ENCODE results near the gene INHBA. TPM values are rescaled to one million over a fixed set of nuclear protein-coding genes. Genes with fewer than 3 reads are reported as not detected.

INHBA gene
- total RNA-seq, 1 experiment from 2014 or later: 0.28 TPM

- Histone ChIP-seq H3K4me3 (ENCODE audit: low read depth in 2 of 2, low read length in 2 of 2) (no peak overlapping the region), H3K9me3 (ENCODE audit: control insufficient read depth, insufficient read depth, low read depth, low read length) (no peaks in the 10 kb centered on the region), H3K27ac (ENCODE audit: low read length) (no peak overlapping the region), H3K4me1 (ENCODE audit: control insufficient read depth, insufficient read depth, low read length) (no peaks in the 10 kb centered on the region), H3K36me3 (ENCODE audit: control insufficient read depth, insufficient read depth, low read length) (no peaks in the 10 kb centered on the region), H3K27me3 (ENCODE audit: control insufficient read depth, insufficient read depth, low read length) (peaks cover 3% of the 10 kb centered on the region; the same call in 1 of the 2 replicates)
- intact Hi-C loops (cut with micrococcal nuclease; ENCODE audit: unreplicated experiment) (loop anchor here (5.0 to 10.0 kb wide), 2 partner anchors 1406 to 1498 kb away; no protein-coding TSS in a partner anchor), in situ Hi-C loops (cut with HindIII; ENCODE audit: low pct_unique_long_range_greater_than_20kb, low sequenced_read_pairs) (no loop called here)
- BruUV-seq (replicated peaks): no TSS peak
- TF ChIP-seq SIN3A (IDR thresholded peaks at IDR 0.05; ENCODE audit: borderline replicate concordance, insufficient read depth, low read depth, low read length): no peak
- no peak for TF ChIP-seq CTCF (IDR thresholded peaks at IDR 0.05)
- TF ChIP-seq REST (IDR thresholded peaks at IDR 0.05; ENCODE audit: insufficient read depth in 1 of 2, low read depth in 2 of 2, low read length in 1 of 2): no peak
- no peak for TF ChIP-seq POLR2AphosphoS5 (IDR thresholded peaks at IDR 0.05; ENCODE audit: low read depth, low read length)
- no peak for TF ChIP-seq TCF7L2 (IDR thresholded peaks at IDR 0.05; ENCODE audit: low read depth, low read length)
- ATAC-seq (no peak), DNase-seq (ENCODE audit: low read depth, low spot score) (no peak)
- POLR2A ChIA-PET: no interaction called here
- CTCF ChIA-PET: no interaction called here
Measured at GRCh38 chr7:41732843-41733306, 30.0 kb upstream of the INHBA start.

GRCh38 chr7:41732436-41732785, 29.5 kb upstream of the INHBA start:
- in situ Hi-C loops (cut with HindIII; ENCODE audit: low pct_unique_long_range_greater_than_20kb, low sequenced_read_pairs) (no loop called here), intact Hi-C loops (cut with micrococcal nuclease; ENCODE audit: unreplicated experiment) (loop anchor here (5.0 to 10.0 kb wide), 2 partner anchors 1405 to 1498 kb away; no protein-coding TSS in a partner anchor)
- ChIA-PET POLR2A (no interaction called here), CTCF (interaction anchor here (0.7 kb wide), 1 partner anchor 27 kb away, joined by 3 read pairs; no protein-coding TSS in a partner anchor)
- Histone ChIP-seq H3K9me3 (ENCODE audit: control insufficient read depth, insufficient read depth, low read depth, low read length) (no peaks in the 10 kb centered on the region), H3K27ac (ENCODE audit: low read length) (no peak overlapping the region), H3K4me1 (ENCODE audit: control insufficient read depth, insufficient read depth, low read length) (no peaks in the 10 kb centered on the region), H3K4me3 (ENCODE audit: low read depth in 2 of 2, low read length in 2 of 2) (no peak overlapping the region), H3K36me3 (ENCODE audit: control insufficient read depth, insufficient read depth, low read length) (no peaks in the 10 kb centered on the region), H3K27me3 (ENCODE audit: control insufficient read depth, insufficient read depth, low read length) (peaks cover 3% of the 10 kb centered on the region; the same call in 1 of the 2 replicates)
- BruUV-seq (replicated peaks): no TSS peak
- ATAC-seq (no peak), DNase-seq (ENCODE audit: low read depth, low spot score) (no peak)
- TF ChIP-seq TCF7L2 (IDR thresholded peaks at IDR 0.05; ENCODE audit: low read depth, low read length) (no peak), CTCF (IDR thresholded peaks at IDR 0.05) (peak; percentile 34; the same call in 1 of the 2 replicates), POLR2AphosphoS5 (IDR thresholded peaks at IDR 0.05; ENCODE audit: low read depth, low read length) (no peak)

Data from Panc1 (cell line).